PC-9 (cell line): ENCODE results near the gene SNX13. TPM values are rescaled to one million over a fixed set of nuclear protein-coding genes. Genes with fewer than 3 reads are reported as not detected.

Source experiments
- BruUV-seq: library from RNA; stranded (reverse); fragments of 400-500 nt; replicated peaks from 2 replicates; lab custom pipeline; 2021; lab: Mats Ljungman, UMichigan
- CTCF ChIA-PET: fragments of 300-600 bp; sonication (Branson Sonifier 250); formaldehyde crosslinking; loops from one replicate; lab custom pipeline; 2022; ENCODE audit warnings: antibody characterized with exemption; lab: Charles Lee
- POLR2A ChIA-PET: fragments of 300-600 bp; sonication (Branson Sonifier 250); formaldehyde crosslinking; loops from one replicate; lab custom pipeline; 2022; ENCODE audit warnings: antibody characterized with exemption; ENCODE audit not compliant: unreplicated experiment; lab: Charles Lee
- DNase-seq, 2 experiments: peaks; one replicate each; pipeline versions ENCODE4 v3.0.0 to v3.0.0-alpha.2; 2015 to 2022; ENCODE audit warnings: mixed read lengths in 1 of 2
- H2AFZ ChIP-seq: fragments of 200-600 bp; sonication (generic); 2 replicates; pipeline ENCODE4 v1.8.1; 2017; ENCODE audit warnings: antibody characterized with exemption
- H3F3A ChIP-seq: fragments of 200-600 bp; sonication (generic); 2 replicates; pipeline ENCODE4 v1.8.1; 2017; ENCODE audit warnings: antibody characterized with exemption, mild to moderate bottlenecking, low read depth; ENCODE audit not compliant: insufficient read depth
- H3K27ac ChIP-seq: fragments of 200-600 bp; sonication (generic); 2 replicates; pipeline ENCODE4 v1.6.1; 2016; ENCODE audit warnings: mixed run types
- H3K27me3 ChIP-seq: fragments of 200-600 bp; sonication (generic); 2 replicates; pipeline ENCODE4 v1.6.1; 2016; ENCODE audit warnings: low read depth, mixed run types; ENCODE audit not compliant: insufficient read depth
- H3K36me3 ChIP-seq: fragments of 200-600 bp; sonication (generic); 2 replicates; pipeline ENCODE4 v1.6.1; 2016; ENCODE audit warnings: low read depth, mixed run types
- H3K4me1 ChIP-seq: fragments of 200-600 bp; sonication (generic); replicated peaks from 2 replicates; pipeline ENCODE4 v1.6.1; 2016; ENCODE audit warnings: mixed run types; ENCODE audit not compliant: insufficient read depth
- H3K4me2 ChIP-seq: fragments of 200-600 bp; sonication (generic); 2 replicates; pipeline ENCODE4 v1.6.1; 2017; ENCODE audit warnings: mixed run types
- H3K4me3 ChIP-seq: fragments of 200-600 bp; sonication (generic); 2 replicates; pipeline ENCODE4 v1.6.1; 2016; ENCODE audit warnings: mixed run types
- H3K79me2 ChIP-seq: fragments of 200-600 bp; sonication (generic); 2 replicates; pipeline ENCODE4 v1.6.1; 2017; ENCODE audit warnings: low read depth, mixed run types
- H3K9me2 ChIP-seq: fragments of 200-600 bp; sonication (generic); 2 replicates; pipeline ENCODE4 v1.8.1; 2017; ENCODE audit warnings: mild to moderate bottlenecking; ENCODE audit not compliant: insufficient read depth
- H3K9me3 ChIP-seq: fragments of 200-600 bp; sonication (generic); 2 replicates; pipeline ENCODE4 v1.8.1; 2016; ENCODE audit warnings: low read depth; ENCODE audit not compliant: insufficient read depth
- H4K20me1 ChIP-seq: fragments of 200-600 bp; sonication (generic); 2 replicates; pipeline ENCODE4 v1.8.1; 2017; ENCODE audit not compliant: insufficient read depth
- CTCF ChIP-seq: fragments of 200-600 bp; sonication (generic); conservative IDR thresholded peaks from 2 replicates; pipeline ENCODE4 v1.6.1; 2017; ENCODE audit warnings: mixed run types, antibody characterized with exemption, mild to moderate bottlenecking, moderate library complexity
- EZH2 ChIP-seq: fragments of 200-600 bp; sonication (generic); IDR thresholded peaks from 2 replicates; pipeline ENCODE4 v1.8.0; 2017; ENCODE audit warnings: antibody characterized with exemption, low read depth
- intact Hi-C: fragments of 100-400 bp; cut with micrococcal nuclease; formaldehyde crosslinking; loops from one replicate; pipeline ENCODE4 v1.10.0; 2022; ENCODE audit not compliant: unreplicated experiment
- total RNA-seq: library from RNA; stranded (reverse); gene quantifications from 2 replicates; pipeline ENCODE4 v1.2.3, GENCODE V29; 2021

The SNX13 gene
- total RNA-seq, 1 experiment from 2014 or later, result 56.3 TPM

GRCh38 chr7:17988141-17988540 lies 47.8 kb upstream of the SNX13 start:
- no peak overlapping the region for H2AFZ ChIP-seq
- no peaks in the 10 kb centered on the region for H3F3A ChIP-seq
- H3K9me2 ChIP-seq, result no peaks in the 10 kb centered on the region
- ChIA-PET POLR2A (no interaction called here), CTCF (no interaction called here)
- H3K79me2 ChIP-seq, result no peaks in the 10 kb centered on the region
- TF ChIP-seq CTCF (no peak), EZH2 (no peak)
- H3K36me3 ChIP-seq, result no peaks in the 10 kb centered on the region
- no peak overlapping the region for H3K27ac ChIP-seq
- H3K4me1 ChIP-seq, result no peaks in the 10 kb centered on the region
- H4K20me1 ChIP-seq, result no peaks in the 10 kb centered on the region
- no TSS peak for BruUV-seq
- peak in 1 of 2 experiments; percentile 11 for DNase-seq
- no peaks in the 10 kb centered on the region for H3K9me3 ChIP-seq
- no peak overlapping the region for H3K4me2 ChIP-seq
- intact Hi-C loops, result no loop called here
- no peak overlapping the region for H3K4me3 ChIP-seq
- H3K27me3 ChIP-seq, result no peaks in the 10 kb centered on the region

DNA sequence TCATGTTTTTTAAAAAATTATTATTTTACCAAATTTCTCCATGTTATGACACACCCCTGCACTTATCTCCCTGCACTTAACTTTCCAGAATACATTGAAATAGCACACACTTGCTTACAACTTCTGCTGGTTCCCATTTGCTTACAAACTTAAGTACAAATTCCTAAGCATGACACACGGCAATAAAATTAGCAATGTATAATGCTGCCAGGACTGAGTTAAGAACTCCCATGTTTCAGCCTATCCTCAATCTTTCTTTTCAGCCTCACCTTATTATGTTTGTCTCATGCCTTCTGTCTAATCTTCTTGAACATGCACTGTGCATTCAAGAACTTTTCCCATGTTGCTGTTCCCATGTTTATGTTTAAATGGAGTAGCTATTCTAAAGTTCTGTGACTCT lies 46.6 kb upstream of the SNX13 start:
- peak in 1 of 2 experiments; percentile 35 for DNase-seq
- no TSS peak for BruUV-seq
- H3K4me1 ChIP-seq, result no peaks in the 10 kb centered on the region
- intact Hi-C loops, result no loop called here
- H3K27ac ChIP-seq, result no peak overlapping the region
- ChIA-PET POLR2A (no interaction called here), CTCF (no interaction called here)
- no peaks in the 10 kb centered on the region for H3F3A ChIP-seq
- 0 out of 2 replicates have a peak, but pooled peaks cover 3% of the 10 kb centered on the region for H3K36me3 ChIP-seq
- H3K9me3 ChIP-seq, result no peaks in the 10 kb centered on the region
- H4K20me1 ChIP-seq, result no peaks in the 10 kb centered on the region
- H3K27me3 ChIP-seq, result no peaks in the 10 kb centered on the region
- no peaks in the 10 kb centered on the region for H3K9me2 ChIP-seq
- TF ChIP-seq EZH2, result no peak
- no peaks in the 10 kb centered on the region for H3K79me2 ChIP-seq
- 0 out of 2 replicates have a peak overlapping the region, but pooled peaks have one; percentile 25 for H2AFZ ChIP-seq
- no peak overlapping the region for H3K4me3 ChIP-seq
- H3K4me2 ChIP-seq, result no peak overlapping the region

DNA sequence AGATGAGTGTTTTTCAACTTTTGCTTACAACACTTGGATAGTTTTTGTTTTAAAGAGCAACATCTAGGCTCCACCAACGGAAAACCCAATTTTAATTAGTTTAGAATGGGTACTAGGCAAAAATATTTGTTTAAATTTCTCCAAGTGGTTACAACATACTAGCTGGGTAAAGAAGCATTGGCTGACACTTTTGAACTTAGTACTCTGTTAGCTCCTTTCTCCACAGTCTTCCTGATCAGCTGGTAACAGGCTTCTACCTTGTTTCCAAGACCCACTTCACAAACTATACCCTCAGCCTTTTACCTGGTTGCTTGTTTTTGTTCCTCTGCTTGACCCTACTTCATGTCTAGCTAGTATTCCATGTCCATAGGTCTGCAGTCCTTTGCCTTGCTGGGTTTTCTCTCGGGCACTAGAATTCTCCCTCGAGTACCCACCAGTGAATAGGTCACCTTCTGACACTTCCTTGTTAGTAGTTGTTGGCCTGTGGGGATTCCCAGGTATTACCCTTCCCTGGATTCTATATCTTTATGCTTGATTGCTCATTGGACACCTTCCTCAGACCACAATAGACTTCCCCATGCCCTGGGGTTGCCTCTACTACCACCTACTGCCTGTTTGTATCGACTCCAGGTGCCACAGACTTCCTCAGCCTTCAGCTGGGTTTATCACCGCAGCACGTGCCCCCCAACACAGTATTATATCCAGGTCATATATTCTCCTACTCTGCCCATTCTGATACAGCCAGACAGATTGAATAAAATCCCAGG lies 45.4 kb upstream of the SNX13 start:
- Histone ChIP-seq H3K79me2 (no peaks in the 10 kb centered on the region), H3K9me3 (no peaks in the 10 kb centered on the region), H3K4me2 (no peak overlapping the region), H3K9me2 (no peaks in the 10 kb centered on the region), H3K4me1 (no peaks in the 10 kb centered on the region), H4K20me1 (no peaks in the 10 kb centered on the region), H3K4me3 (no peak overlapping the region), H3K27ac (no peak overlapping the region), H3K27me3 (no peaks in the 10 kb centered on the region), H3F3A (no peaks in the 10 kb centered on the region), H3K36me3 (0 out of 2 replicates have a peak, but pooled peaks cover 3% of the 10 kb centered on the region), H2AFZ (no peak overlapping the region)
- ChIA-PET CTCF (no interaction called here), POLR2A (no interaction called here)
- DNase-seq, result peak in 1 of 2 experiments; percentile 21
- intact Hi-C loops, result no loop called here
- no TSS peak for BruUV-seq
- TF ChIP-seq CTCF (no peak), EZH2 (no peak)
